NCI-H128 (cell line): ENCODE results near the gene SEPTIN3.

Experiments
- DNase-seq: peaks from one replicate; lab custom pipeline; 2025; ENCODE audit not compliant: unreplicated experiment; lab: John Stamatoyannopoulos, UW

The SEPTIN3 gene

DNA sequence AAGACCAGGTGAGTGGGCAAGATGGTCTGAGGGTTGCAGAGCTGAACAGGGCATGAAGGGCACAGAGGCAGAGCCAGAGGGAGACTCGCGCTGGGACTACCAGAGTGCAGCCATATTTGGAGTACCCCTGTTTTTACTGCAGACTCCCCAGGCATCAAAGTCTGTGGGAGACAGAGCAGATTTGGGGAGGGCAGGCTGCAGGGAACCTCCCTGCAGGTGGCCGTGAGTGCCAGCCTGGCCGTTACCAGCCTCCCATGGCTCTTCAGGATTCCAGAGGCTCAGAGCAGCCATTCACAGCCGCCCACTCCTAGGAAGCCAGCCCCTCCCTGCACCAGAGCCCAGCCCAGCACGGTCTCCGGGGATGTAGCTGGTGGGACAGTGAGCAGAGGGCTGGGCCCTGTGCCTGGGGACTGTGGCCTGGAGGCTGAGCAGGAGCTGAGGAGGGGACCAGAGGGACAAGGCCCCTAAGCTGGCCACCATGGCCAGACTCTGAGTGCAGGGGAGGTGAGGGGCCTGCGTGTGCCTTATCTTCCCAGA is at the start of gene SEPTIN3:
SEPTIN3 (plus strand) TSS at position 334 of the 537 bp plus-strand sequence. CDS start 2,050 bp downstream, outside the sequence.
- DNase-seq: no peak

GRCh38 chr22:41920271-41920976 is 48.8 kb upstream of the SEPTIN3 start:
- DNase-seq: no peak

DNA sequence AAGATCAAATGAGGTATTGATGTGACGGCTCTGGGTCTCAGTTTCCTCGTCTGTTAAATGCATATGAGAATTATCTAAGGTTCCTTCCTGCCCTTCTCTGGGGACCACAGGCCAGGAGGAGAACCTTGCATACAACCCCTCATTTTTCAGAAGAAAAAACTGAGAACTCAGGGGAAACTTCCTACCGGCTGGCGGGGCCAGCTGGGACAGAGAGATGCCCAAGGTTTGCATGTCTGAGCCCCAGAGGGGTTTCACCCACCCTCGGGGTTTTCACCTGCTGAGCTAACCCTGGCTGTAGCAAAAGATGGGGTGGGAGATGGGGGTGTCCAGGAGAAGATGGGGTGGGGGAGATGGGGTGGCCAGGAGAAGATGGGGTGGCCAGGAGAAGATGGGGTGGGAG is 46.9 kb upstream of the SEPTIN3 start:
- no peak for DNase-seq

DNA sequence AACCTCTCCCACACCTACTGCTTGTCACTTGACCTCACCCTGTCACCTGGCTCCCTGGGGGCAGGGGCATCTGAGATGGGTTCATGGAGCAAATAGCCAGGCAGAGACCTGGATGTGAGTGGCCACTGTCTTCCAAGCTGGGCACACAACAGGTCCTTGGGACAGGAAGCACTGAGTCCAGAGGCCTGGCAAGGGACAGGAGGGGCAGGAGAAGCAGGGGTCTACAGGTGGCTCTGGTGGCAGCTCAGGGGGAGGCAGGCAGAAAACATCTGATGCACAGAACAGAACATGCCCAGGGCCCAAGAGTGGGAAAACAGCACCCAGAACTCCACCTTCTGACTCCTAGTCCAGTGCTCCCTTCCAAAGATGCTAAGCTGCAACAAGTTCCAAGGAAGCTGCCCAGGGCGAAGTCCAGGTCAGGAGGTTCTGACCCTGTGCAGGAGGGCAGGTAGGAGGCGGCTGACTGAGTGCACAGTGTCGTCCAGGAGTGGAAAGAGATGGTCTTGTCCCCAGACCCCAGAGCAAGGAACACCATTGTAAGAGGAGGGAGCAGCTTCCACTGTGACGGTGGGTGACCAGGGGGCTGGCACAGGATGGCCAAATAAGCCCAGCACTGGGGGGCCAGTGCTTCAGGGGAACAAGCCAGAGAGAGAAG is 46.2 kb upstream of the SEPTIN3 start:
- DNase-seq: no peak

DNA sequence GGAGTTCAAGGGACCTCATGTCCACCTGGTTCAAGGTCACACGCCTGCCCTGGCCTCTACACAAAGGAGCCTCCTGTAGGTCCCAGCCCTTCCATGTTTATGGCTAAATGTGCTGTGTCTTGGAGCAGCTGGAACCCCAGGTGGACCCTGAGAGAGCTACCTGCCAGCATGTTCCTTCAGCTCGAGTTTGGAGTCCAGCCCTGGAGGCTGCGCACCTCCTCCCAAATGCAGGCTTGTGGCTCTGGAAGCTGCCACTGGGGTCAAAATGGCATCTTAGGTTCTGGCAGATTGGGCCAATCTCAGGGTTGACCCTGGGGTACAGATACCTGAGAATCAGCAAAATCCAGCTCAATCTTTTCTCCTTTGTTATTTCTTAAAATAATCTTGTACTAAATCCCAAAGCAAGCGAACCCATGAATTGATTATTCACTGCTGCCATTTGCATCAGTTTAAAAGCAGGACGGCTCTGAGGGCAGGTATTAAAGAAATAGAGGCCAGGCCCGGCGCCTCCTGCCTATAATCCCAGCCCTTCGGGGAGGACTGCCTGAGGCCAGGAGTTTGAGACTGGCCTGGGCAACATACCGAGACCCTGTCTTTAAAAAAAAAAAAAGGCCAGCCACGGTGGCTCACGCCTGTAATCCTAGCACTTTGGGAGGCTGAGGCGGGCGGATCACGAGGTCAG is 45.5 kb upstream of the SEPTIN3 start:
- no peak for DNase-seq

- peak; percentile 17 for DNase-seq
Observed at GRCh38 chr22:41925783-41926460, 43.3 kb upstream of the SEPTIN3 start.

DNA sequence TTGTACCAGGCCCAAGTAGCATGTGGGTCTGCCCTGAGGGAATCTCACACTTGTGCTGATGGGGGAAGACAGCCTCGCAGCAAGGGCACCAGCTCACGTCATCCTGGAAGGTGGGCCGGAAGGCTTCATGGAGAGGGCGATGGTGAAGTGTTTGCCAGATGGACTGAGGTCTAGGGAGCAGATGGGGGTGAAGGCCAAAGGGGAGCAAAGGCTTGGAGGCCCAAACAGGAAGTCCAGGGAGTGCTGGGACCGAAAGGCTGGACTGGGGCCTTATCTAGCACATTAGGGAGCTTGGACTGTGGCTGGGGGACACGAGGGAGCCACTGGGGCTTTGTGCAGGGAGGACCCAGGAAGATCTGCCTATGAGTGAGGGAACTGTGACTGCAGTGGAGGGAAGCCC is 41.4 kb upstream of the SEPTIN3 start:
- DNase-seq: no peak

DNA sequence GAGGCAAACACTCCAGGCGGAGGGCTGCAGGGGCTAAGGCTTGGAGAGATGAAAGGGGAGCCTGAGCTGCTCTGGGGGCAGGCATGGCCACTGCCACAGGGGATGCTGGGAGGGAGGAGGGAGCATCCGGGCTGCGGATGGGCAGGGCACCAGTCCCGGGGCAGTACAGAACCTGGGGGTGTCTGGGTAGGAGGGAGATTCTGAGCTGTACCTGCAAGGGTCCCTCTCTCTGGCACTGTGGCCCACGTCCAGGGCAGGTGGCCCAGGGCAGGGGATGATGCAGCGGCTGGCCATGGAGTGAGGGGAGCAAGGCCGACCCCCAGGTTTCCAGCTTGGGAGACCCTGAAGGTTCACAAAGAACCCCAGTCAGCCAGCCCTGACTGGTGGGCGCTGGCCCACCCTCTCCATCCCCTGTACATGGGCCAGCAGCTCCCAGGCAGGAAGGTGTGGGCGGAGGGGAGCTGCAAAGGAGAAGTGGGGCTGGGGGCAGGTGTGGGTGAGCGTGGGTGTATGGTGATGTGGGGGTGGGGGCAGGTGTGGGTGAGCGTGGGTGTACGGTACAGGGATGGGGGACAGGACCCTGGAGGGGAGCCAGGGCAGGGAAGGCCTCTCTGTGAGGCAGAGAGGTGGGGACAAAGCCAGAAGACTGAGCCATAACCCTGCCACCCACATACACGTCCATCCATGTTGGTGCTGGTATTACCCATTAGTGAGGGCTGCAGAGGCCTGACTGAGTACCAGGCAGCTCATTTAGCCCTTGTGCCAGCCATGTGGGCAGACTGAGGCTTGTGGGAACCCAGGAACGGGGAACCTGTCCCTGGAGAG is 40.4 kb upstream of the SEPTIN3 start:
- no peak for DNase-seq

DNA sequence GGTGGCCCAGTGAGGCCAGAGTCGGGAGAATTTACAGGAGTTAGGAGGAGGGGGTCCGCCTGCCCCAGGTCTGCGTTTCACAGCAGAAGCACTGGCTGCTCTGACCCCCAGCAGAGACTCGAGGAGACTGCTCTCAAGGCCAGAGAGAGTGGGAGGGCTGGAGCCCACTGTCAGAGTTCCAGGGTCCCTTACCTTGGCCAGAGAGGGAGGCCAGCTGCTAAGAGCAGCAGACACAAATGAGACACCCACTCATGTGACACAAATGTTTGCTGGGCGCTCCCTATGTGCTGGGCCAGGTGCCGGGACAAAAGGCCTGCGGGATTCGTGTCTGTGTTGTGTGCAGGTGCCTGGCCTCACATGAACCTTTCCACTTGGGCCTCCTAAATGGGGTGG is 39.8 kb upstream of the SEPTIN3 start:
- no peak for DNase-seq

GRCh38 chr22:41931701-41932269 is 37.5 kb upstream of the SEPTIN3 start:
- no peak for DNase-seq

DNA sequence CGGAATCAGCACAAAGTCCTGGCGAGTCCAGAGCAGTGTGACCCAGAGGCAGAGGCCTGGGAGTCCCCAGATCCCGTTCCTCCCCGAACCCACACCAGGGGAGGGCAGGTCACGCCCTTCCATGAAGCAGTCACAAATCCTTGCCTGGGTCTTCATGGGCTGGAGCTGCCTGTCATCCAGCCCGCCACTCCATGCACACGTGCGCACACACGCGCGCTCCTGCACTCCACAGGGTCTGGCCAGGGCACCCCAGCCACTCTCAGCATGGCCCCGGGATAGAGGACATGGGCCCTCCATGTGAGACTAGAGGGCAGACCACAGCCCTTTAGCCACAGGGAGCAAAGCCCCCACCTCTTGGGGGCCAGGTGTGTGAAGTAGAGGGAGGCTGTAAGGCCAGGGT is 36.9 kb upstream of the SEPTIN3 start:
- no peak for DNase-seq

DNA sequence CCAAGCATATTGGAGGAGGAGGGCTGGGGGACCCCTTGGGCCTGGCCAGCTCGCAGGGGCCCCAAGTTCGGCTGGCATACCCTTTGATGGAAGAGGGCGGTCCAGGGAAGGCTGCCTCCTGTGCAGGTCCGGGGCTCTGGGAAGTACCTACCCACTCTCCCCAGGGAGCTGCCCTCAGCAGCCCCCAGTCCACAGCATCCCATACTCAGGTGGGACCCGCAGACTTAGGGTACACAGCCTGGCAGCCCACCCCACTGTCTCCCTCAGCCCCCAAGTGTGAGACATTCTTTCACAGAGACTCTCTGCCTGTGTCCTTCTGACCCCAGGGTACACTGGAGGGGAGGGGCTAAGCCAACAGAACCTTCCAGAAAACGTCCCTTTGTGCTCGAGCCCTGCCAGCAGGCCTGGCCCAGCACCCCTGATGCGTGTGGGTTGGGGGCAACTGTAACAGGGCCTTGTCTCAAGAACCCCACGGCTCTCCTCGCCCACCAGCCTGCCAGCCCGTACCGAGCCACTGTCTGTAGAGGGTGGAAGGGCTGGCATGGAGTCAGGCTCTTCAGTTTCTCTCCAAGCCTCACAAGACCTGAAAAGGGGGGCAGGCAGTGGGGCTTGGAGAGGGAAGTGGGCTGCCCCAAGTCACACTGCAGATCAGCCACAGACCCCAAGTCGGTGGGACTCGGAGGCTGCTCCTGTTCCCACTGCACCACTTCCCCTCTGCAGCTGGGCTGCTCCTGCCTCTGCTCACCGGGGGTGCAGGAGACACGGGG is 35.6 kb upstream of the SEPTIN3 start:
- DNase-seq: no peak

DNA sequence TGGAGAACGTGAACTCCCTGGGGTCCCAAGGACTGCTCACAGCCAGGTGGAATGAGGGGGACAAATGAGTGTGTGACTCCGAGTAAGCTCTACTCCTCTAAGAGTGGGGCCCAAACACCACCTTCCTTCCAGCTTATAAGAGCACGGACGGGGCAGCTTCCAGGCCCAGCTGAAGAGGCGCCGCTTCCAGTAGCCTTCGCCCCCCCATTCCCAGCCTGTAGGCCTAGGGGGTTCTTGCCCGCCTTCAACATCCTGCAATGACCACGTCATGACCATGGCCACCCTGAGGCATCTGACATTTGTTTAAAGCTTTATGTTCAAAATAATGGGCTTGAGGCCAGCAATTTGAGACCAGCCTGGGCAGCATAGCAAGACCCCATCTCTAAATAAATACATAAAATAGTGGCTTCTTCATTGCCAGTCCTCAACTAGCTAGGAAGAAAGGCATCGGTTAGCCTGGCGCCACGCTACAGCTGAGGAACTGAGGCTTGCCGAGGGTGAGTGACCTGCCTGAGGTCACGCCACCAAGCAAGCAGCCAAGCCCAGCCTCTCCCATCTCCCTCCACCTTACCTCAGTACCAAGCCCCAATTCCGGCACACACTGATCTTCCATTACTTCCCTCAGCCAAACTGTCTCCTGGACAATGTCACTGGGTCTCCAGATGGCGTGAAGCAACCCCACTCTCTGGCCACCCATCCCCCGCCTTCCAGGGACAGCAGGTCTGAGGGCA is 34.8 kb upstream of the SEPTIN3 start:
- DNase-seq: no peak

DNA sequence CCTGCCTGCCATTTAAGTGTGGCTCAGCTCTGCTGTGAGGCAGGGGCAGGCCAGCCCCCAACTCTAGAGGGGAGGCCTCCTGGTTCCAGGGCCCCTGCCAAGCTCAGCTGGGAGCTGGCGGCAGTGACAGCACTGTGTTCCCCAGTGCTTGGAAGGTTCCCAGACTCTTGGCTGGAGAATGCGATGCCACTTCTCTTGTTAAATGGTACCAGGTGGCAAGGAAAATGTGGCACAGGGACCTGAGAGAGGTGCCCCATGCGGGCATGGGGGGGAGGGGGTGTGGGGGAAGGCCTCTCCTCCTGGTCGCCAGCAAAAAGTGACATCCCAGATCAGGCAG is 34.3 kb upstream of the SEPTIN3 start:
- no peak for DNase-seq

DNA sequence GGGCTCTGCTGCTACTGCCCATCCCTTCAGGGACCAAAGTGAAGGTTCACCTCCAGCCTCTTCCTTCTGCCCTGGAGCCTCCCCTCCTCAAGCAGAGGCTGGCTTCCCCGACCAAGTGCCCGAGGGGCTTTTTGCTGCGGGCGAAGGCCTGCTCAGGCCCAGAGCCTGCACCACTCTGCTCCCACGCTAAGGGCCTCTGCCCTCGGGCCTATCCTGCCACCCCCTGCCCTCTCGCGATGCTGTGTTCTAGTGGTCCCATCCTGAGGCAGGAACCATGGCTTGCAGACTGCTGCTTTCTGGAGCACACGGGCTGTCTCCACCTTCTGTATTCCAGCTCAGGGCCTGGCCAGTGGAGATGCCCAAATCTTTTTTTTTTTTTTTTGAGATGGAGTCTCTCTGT is 33.7 kb upstream of the SEPTIN3 start:
- DNase-seq: no peak

DNA sequence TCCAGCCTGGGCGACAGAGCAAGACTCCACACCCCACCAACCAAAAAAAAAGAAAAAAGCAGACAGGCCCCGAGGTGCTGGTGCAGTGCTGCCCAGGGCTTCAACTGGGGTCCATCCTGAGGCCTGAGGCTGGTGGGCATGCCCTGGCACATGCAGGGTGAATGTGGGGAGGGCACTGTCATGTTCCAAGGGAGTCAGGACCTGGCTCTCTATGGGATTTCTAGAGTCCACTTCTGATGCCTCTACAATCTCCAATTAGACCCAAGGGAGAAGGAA is 32.4 kb upstream of the SEPTIN3 start:
- DNase-seq: no peak

- no peak for DNase-seq
Observed at GRCh38 chr22:41939981-41940831, 29.0 kb upstream of the SEPTIN3 start.
